SK-N-SH (cell line): ENCODE results near the gene DACH1. TPM values are rescaled to one million over a fixed set of nuclear protein-coding genes. Genes with fewer than 3 reads are reported as not detected.

Experiments used
- CTCF ChIA-PET: fragments of 300-600, 350-600 bp; formaldehyde crosslinking; extraction: SDS; loops from one replicate; lab custom pipeline; 2021; lab: Yijun Ruan, JAX
- POLR2A ChIA-PET: fragments of 350-600 bp; sonication (Branson Sonifier 250); formaldehyde crosslinking; extraction: SDS; loops from one replicate; lab custom pipeline; 2020; ENCODE audit warnings: antibody characterized with exemption, inconsistent platforms; lab: Yijun Ruan, JAX
- DNase-seq: peaks from one replicate; pipeline ENCODE4 v3.0.0; 2012
- H2AFZ ChIP-seq: fragments of 200-600 bp; sonication (generic); 2 replicates; pipeline ENCODE4 v1.8.1; 2016; ENCODE audit warnings: antibody characterized with exemption, mild to moderate bottlenecking, low read depth
- H3F3A ChIP-seq: fragments of 200-600 bp; sonication (generic); replicated peaks from 2 replicates; pipeline ENCODE3; 2016; ENCODE audit warnings: antibody characterized with exemption, mild to moderate bottlenecking; ENCODE audit not compliant: insufficient read depth
- H3K27ac ChIP-seq, 2 experiments: fragments of 200-500 bp in 1 of 2; fragments of 200-600 bp in 1 of 2; sonication (Bioruptor generic) in 1 of 2; sonication (generic), shearing (Covaris generic) in 1 of 2; 2 replicates each; pipeline versions ENCODE4 v1.5.1 to v1.6.1; 2014 to 2016; ENCODE audit warnings: low read depth in 2 of 2, inconsistent platforms in 1 of 2, low read length in 1 of 2, mild to moderate bottlenecking in 1 of 2, mixed read lengths in 1 of 2
- H3K27me3 ChIP-seq: fragments of 200-600 bp; sonication (generic), shearing (Covaris generic); 2 replicates; pipeline ENCODE4 v1.6.1; 2016; ENCODE audit warnings: mixed run types; ENCODE audit not compliant: insufficient read depth
- H3K36me3 ChIP-seq, 2 experiments: fragments of 200-500 bp in 1 of 2; fragments of 200-600 bp in 1 of 2; sonication (Bioruptor generic) in 1 of 2; sonication (generic) in 1 of 2; replicated peaks in 1 of 2; 2 replicates each; pipeline versions ENCODE3 to v1.5.1; 2014 to 2016; ENCODE audit warnings: low read length in 1 of 2, mild to moderate bottlenecking in 1 of 2; ENCODE audit not compliant: insufficient read depth in 2 of 2, control insufficient read depth in 1 of 2
- H3K4me1 ChIP-seq, 2 experiments: fragments of 200-500 bp in 1 of 2; fragments of 200-600 bp in 1 of 2; sonication (Bioruptor generic) in 1 of 2; sonication (generic), shearing (Covaris generic) in 1 of 2; 2 replicates each; pipeline versions ENCODE4 v1.5.1 to v1.6.1; 2014 to 2016; ENCODE audit warnings: low read depth in 1 of 2, low read length in 1 of 2, mixed run types in 1 of 2; ENCODE audit not compliant: insufficient read depth in 2 of 2, control insufficient read depth in 1 of 2
- H3K4me2 ChIP-seq: fragments of 200-600 bp; sonication (generic), shearing (Covaris generic); 2 replicates; pipeline ENCODE4 v1.6.1; 2017; ENCODE audit warnings: mixed run types
- H3K4me3 ChIP-seq, 2 experiments: fragments of 200-500 bp in 1 of 2; fragments of 200-600 bp in 1 of 2; sonication (Bioruptor generic) in 1 of 2; sonication (generic), shearing (Covaris generic) in 1 of 2; 2 replicates each; pipeline versions ENCODE4 v1.5.1 to v1.8.1; 2014 to 2016; ENCODE audit warnings: low read depth in 2 of 2, inconsistent platforms in 1 of 2, low read length in 1 of 2, mild to moderate bottlenecking in 1 of 2, mixed read lengths in 1 of 2, moderate library complexity in 1 of 2
- H3K79me2 ChIP-seq: fragments of 200-600 bp; sonication (generic); 2 replicates; pipeline ENCODE4 v1.8.1; 2017; ENCODE audit warnings: mild to moderate bottlenecking; ENCODE audit not compliant: insufficient read depth
- H3K9ac ChIP-seq: fragments of 200-600 bp; sonication (generic); 2 replicates; pipeline ENCODE4 v1.6.1; 2017; ENCODE audit warnings: mixed run types
- H3K9me2 ChIP-seq: fragments of 200-600 bp; sonication (generic); 2 replicates; pipeline ENCODE4 v1.6.1; 2017; ENCODE audit warnings: mixed run types
- H3K9me3 ChIP-seq: fragments of 200-600 bp; sonication (generic); 2 replicates; pipeline ENCODE4 v1.6.1; 2017; ENCODE audit warnings: mixed run types, mild to moderate bottlenecking, moderate library complexity
- H4K20me1 ChIP-seq: fragments of 200-600 bp; sonication (generic); 2 replicates; pipeline ENCODE4 v1.6.1; 2017; ENCODE audit warnings: mild to moderate bottlenecking, mixed run types; ENCODE audit not compliant: insufficient read depth
- CHD2 ChIP-seq: fragments of 150-350 bp; IDR thresholded peaks from 2 replicates; pipeline ENCODE4 v1.6.1; 2018; ENCODE audit warnings: low read length; ENCODE audit not compliant: partially characterized antibody
- EP300 ChIP-seq, 2 experiments: IDR thresholded peaks; 2 replicates each; pipeline versions ENCODE4 v1.4.0 to v1.6.1; 2012; ENCODE audit warnings: borderline replicate concordance in 1 of 2, low read depth in 1 of 2, low read length in 1 of 2
- EZH2phosphoT487 ChIP-seq: fragments of 200-600 bp; sonication (generic); IDR thresholded peaks from 2 replicates; pipeline ENCODE4 v1.6.1; 2017; ENCODE audit warnings: low read depth, mixed run types, mild to moderate bottlenecking, antibody characterized with exemption, moderate library complexity, borderline replicate concordance
- FOSL2 ChIP-seq: IDR thresholded peaks from 2 replicates; pipeline ENCODE4 v1.4.0; 2012; ENCODE audit warnings: low read depth, mild to moderate bottlenecking, moderate library complexity, borderline replicate concordance
- GATA2 ChIP-seq: sonication (generic); formaldehyde crosslinking; IDR thresholded peaks from 2 replicates; pipeline ENCODE4 v1.5.0; 2020; ENCODE audit warnings: mild to moderate bottlenecking, missing genetic modification reagents
- IRF3 ChIP-seq: fragments of 150-350 bp; IDR thresholded peaks from 2 replicates; pipeline ENCODE4 v1.6.1; 2016; ENCODE audit warnings: mild to moderate bottlenecking, low read depth, low read length
- JUND ChIP-seq: IDR thresholded peaks from 2 replicates; pipeline ENCODE4 v1.4.0; 2012
- NRF1 ChIP-seq: IDR thresholded peaks from 2 replicates; pipeline ENCODE4 v1.6.1; 2012; ENCODE audit warnings: low read depth, mild to moderate bottlenecking, low read length
- POLR2AphosphoS5 ChIP-seq: IDR thresholded peaks from 2 replicates; pipeline ENCODE4 v1.6.1; 2012; ENCODE audit warnings: low read depth, low read length
- RCOR1 ChIP-seq: fragments of 150-350 bp; IDR thresholded peaks from 2 replicates; pipeline ENCODE4 v1.6.1; 2017; ENCODE audit warnings: antibody characterized with exemption, low read length
- RXRA ChIP-seq: IDR thresholded peaks from 2 replicates; pipeline ENCODE4 v1.4.0; 2012; ENCODE audit warnings: low read depth, mild to moderate bottlenecking, borderline replicate concordance
- SIN3A ChIP-seq: IDR thresholded peaks from 2 replicates; pipeline ENCODE4 v1.6.1; 2012; ENCODE audit warnings: low read depth, mild to moderate bottlenecking, low read length, moderate library complexity, borderline replicate concordance
- TEAD4 ChIP-seq: IDR thresholded peaks from 2 replicates; pipeline ENCODE4 v1.4.0; 2012; ENCODE audit warnings: mild to moderate bottlenecking, borderline replicate concordance; ENCODE audit not compliant: insufficient read depth
- WGBS: methylation state at CpG from one replicate; pipeline ENCODE4 v1.1.6; 2017; ENCODE audit warnings: low lambda C conversion rate; 5-methylcytosine and 5-hydroxymethylcytosine counted together
- polyA plus RNA-seq, 3 experiments: library from polyadenylated mRNA; depleted of rRNA; stranded (reverse); fragments of >200 nt; gene quantifications; 2 replicates each; pipeline ENCODE4 v1.2.3, GENCODE V29; 2012
- TF ChIP-seq, protein P1 (sequence below): IDR thresholded peaks from 2 replicates; pipeline ENCODE4 v1.4.0; 2012; ENCODE audit warnings: low read depth, borderline replicate concordance
- TF ChIP-seq, protein P2 (sequence below): fragments of 200-600 bp; sonication (generic); IDR thresholded peaks from 2 replicates; pipeline ENCODE4 v1.6.1; 2017; ENCODE audit warnings: antibody characterized with exemption, mild to moderate bottlenecking, moderate library complexity
- TF ChIP-seq, protein P3 (sequence below): IDR thresholded peaks from 2 replicates; pipeline ENCODE4 v1.6.1; 2012; ENCODE audit warnings: mild to moderate bottlenecking, low read depth, low read length, moderate library complexity
- TF ChIP-seq, protein P4 (sequence below): IDR thresholded peaks from 2 replicates; pipeline ENCODE4 v1.4.0; 2012; ENCODE audit warnings: low read depth, borderline replicate concordance
- TF ChIP-seq, protein P5 (sequence below): IDR thresholded peaks from 2 replicates; pipeline ENCODE4 v1.4.0; 2012; ENCODE audit warnings: low read depth

DACH1 gene
- polyA plus RNA-seq, 1 of the 3 experiments (the other 2 are of a cell fraction), result 0.21 TPM

DNA sequence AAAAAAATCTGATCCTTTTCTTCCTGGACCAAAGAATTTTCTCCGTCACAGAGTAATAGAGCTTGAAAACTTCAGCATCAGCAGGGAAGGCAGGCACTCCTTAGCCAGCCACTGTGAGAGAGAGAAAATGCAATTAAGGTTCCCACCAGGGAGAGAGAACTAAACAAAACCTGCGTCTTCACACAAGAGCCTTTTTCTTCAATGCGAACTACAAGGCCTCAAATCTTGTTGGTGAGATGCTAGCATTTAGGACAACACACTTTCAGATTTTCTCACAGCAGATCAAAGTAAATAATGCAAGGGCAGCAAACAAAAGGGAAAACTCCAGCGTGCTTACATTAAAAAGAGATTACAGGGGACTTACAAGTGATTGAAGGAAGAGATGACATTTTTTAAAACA, 80.1 kb downstream of the DACH1 start:
- CTCF ChIA-PET, result interaction anchor here (1.0 to 1.3 kb wide), 3 partner anchors 9 to 37 kb away, joined by 3 read pairs; no protein-coding TSS in a partner anchor
- 78% methylated on average over 4 of the region's 4 CpGs for WGBS
- Histone ChIP-seq H4K20me1 (no peaks in the 10 kb centered on the region), H3K27me3 (no peaks in the 10 kb centered on the region), H3K27ac (no peak overlapping the region; a peak in 1 of 4 replicates), H3K36me3 (no peaks in the 10 kb centered on the region), H3K79me2 (no peaks in the 10 kb centered on the region), H3K9me3 (no peaks in the 10 kb centered on the region), H3K4me3 (no peak overlapping the region), H3K4me1 (no peaks in the 10 kb centered on the region; a peak in 2 of 4 replicates), H3F3A (no peaks in the 10 kb centered on the region), H3K4me2 (no peak overlapping the region), H3K9ac (no peak overlapping the region), H3K9me2 (no peaks in the 10 kb centered on the region), H2AFZ (no peak overlapping the region; the same call in 1 of the 2 replicates)
- POLR2A ChIA-PET, result no interaction called here
- TF ChIP-seq GATA2 (CRISPR knock-in tag) (no peak), TEAD4 (no peak), FOSL2 (no peak), EZH2phosphoT487 (no peak), CHD2 (no peak), NRF1 (no peak), RCOR1 (no peak), SIN3A (no peak), JUND (no peak), POLR2AphosphoS5 (no peak), EP300 (IDR thresholded peaks at IDR 0.05; ENCODE audit: borderline replicate concordance in 1 of 2, low read depth in 1 of 2, low read length in 1 of 2) (no peak), IRF3 (no peak), RXRA (no peak)
- TF ChIP-seq, protein P1, sequence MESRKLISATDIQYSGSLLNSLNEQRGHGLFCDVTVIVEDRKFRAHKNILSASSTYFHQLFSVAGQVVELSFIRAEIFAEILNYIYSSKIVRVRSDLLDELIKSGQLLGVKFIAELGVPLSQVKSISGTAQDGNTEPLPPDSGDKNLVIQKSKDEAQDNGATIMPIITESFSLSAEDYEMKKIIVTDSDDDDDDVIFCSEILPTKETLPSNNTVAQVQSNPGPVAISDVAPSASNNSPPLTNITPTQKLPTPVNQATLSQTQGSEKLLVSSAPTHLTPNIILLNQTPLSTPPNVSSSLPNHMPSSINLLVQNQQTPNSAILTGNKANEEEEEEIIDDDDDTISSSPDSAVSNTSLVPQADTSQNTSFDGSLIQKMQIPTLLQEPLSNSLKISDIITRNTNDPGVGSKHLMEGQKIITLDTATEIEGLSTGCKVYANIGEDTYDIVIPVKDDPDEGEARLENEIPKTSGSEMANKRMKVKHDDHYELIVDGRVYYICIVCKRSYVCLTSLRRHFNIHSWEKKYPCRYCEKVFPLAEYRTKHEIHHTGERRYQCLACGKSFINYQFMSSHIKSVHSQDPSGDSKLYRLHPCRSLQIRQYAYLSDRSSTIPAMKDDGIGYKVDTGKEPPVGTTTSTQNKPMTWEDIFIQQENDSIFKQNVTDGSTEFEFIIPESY, result no peak
- TF ChIP-seq, protein P2, sequence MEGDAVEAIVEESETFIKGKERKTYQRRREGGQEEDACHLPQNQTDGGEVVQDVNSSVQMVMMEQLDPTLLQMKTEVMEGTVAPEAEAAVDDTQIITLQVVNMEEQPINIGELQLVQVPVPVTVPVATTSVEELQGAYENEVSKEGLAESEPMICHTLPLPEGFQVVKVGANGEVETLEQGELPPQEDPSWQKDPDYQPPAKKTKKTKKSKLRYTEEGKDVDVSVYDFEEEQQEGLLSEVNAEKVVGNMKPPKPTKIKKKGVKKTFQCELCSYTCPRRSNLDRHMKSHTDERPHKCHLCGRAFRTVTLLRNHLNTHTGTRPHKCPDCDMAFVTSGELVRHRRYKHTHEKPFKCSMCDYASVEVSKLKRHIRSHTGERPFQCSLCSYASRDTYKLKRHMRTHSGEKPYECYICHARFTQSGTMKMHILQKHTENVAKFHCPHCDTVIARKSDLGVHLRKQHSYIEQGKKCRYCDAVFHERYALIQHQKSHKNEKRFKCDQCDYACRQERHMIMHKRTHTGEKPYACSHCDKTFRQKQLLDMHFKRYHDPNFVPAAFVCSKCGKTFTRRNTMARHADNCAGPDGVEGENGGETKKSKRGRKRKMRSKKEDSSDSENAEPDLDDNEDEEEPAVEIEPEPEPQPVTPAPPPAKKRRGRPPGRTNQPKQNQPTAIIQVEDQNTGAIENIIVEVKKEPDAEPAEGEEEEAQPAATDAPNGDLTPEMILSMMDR, result no peak
- TF ChIP-seq, protein P3, sequence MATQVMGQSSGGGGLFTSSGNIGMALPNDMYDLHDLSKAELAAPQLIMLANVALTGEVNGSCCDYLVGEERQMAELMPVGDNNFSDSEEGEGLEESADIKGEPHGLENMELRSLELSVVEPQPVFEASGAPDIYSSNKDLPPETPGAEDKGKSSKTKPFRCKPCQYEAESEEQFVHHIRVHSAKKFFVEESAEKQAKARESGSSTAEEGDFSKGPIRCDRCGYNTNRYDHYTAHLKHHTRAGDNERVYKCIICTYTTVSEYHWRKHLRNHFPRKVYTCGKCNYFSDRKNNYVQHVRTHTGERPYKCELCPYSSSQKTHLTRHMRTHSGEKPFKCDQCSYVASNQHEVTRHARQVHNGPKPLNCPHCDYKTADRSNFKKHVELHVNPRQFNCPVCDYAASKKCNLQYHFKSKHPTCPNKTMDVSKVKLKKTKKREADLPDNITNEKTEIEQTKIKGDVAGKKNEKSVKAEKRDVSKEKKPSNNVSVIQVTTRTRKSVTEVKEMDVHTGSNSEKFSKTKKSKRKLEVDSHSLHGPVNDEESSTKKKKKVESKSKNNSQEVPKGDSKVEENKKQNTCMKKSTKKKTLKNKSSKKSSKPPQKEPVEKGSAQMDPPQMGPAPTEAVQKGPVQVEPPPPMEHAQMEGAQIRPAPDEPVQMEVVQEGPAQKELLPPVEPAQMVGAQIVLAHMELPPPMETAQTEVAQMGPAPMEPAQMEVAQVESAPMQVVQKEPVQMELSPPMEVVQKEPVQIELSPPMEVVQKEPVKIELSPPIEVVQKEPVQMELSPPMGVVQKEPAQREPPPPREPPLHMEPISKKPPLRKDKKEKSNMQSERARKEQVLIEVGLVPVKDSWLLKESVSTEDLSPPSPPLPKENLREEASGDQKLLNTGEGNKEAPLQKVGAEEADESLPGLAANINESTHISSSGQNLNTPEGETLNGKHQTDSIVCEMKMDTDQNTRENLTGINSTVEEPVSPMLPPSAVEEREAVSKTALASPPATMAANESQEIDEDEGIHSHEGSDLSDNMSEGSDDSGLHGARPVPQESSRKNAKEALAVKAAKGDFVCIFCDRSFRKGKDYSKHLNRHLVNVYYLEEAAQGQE, result no peak
- TF ChIP-seq, protein P4, sequence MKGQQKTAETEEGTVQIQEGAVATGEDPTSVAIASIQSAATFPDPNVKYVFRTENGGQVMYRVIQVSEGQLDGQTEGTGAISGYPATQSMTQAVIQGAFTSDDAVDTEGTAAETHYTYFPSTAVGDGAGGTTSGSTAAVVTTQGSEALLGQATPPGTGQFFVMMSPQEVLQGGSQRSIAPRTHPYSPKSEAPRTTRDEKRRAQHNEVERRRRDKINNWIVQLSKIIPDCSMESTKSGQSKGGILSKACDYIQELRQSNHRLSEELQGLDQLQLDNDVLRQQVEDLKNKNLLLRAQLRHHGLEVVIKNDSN, result no peak
- TF ChIP-seq, protein P5, sequence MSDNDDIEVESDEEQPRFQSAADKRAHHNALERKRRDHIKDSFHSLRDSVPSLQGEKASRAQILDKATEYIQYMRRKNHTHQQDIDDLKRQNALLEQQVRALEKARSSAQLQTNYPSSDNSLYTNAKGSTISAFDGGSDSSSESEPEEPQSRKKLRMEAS, result no peak
- DNase-seq, result no peak
